Measurements from ENCODE around the gene MOB3B. TPM values are rescaled to one million over a fixed set of nuclear protein-coding genes. Genes with fewer than 3 reads are reported as not detected.

MOB3B gene
- polyA plus RNA-seq, 2 of the 4 experiments (the other 2 are of a cell fraction): 6.0 to 6.4 TPM

- 71% methylated on average over 5 of the region's 5 CpGs for WGBS (ENCODE audit: missing lambda C conversion rate)
- Histone ChIP-seq H3K9me3 (no peaks in the 10 kb centered on the region), H3K4me1 (peaks cover 25% of the 10 kb centered on the region), H3K4me3 (no peak overlapping the region), H3K27ac (no peak overlapping the region), H3K4me2 (no peak overlapping the region)
- POLR2A ChIA-PET: no interaction called here
- CTCF ChIA-PET: interaction anchor here (1.0 to 1.6 kb wide), 4 partner anchors 10 to 161 kb away, joined by 3 read pairs; partner anchors contain the start of gene MOB3B
- ATAC-seq (no peak), DNase-seq (ENCODE audit: low read depth in 1 of 2, low spot score in 1 of 2) (no peak), FAIRE-seq (no peak)
- TF ChIP-seq BCL3 (IDR thresholded peaks at IDR 0.05) (no peak), PHF8 (IDR thresholded peaks at IDR 0.05; ENCODE audit: borderline replicate concordance, low read depth) (no peak), RNF2 (IDR thresholded peaks at IDR 0.05; ENCODE audit: borderline replicate concordance, low read depth) (no peak), JUN (IDR thresholded peaks at IDR 0.05) (no peak), CTCF (IDR thresholded peaks at IDR 0.05) (no peak), USF2 (IDR thresholded peaks at IDR 0.05) (no peak), POLR2A (IDR thresholded peaks at IDR 0.05; ENCODE audit: low read length) (no peak), NPAS2 (CRISPR knock-in tag; IDR thresholded peaks at IDR 0.05; ENCODE audit: borderline replicate concordance) (no peak), REST (IDR thresholded peaks at IDR 0.05) (no peak), CHD4 (IDR thresholded peaks at IDR 0.05; ENCODE audit: borderline replicate concordance) (no peak), GATA3 (IDR thresholded peaks at IDR 0.05; ENCODE audit: borderline replicate concordance) (no peak), EP300 (IDR thresholded peaks at IDR 0.05) (no peak), RARB (CRISPR knock-in tag; IDR thresholded peaks at IDR 0.05) (no peak), HDAC2 (IDR thresholded peaks at IDR 0.05) (no peak)
Observed at GRCh38 chr9:27369591-27369990, 160.0 kb downstream of the MOB3B start.

GRCh38 chr9:27368316-27368985, 161.2 kb downstream of the MOB3B start:
- CTCF ChIA-PET: interaction anchor here (0.6 to 1.6 kb wide), 6 partner anchors 11 to 162 kb away, joined by 3 to 4 read pairs (median 3); no protein-coding TSS in a partner anchor
- ATAC-seq: no peak
- FAIRE-seq: no peak

More at GRCh38 chr9:27368316-27368985, 161.2 kb downstream of the MOB3B start:
- H3K4me1 ChIP-seq: peaks cover 25% of the 10 kb centered on the region
- DNase-seq (ENCODE audit: low read depth in 1 of 2, low spot score in 1 of 2): no peak
- no peak overlapping the region for H3K27ac ChIP-seq
- POLR2A ChIA-PET: no interaction called here
- no peak overlapping the region for H3K4me3 ChIP-seq
- TF ChIP-seq MAFK (IDR thresholded peaks at IDR 0.05; ENCODE audit: partially characterized antibody) (no peak), ZC3H11A (IDR thresholded peaks at IDR 0.05) (no peak), ZSCAN20 (CRISPR knock-in tag; IDR thresholded peaks at IDR 0.05) (no peak), POLR2A (IDR thresholded peaks at IDR 0.05; ENCODE audit: low read length) (no peak), RCOR1 (IDR thresholded peaks at IDR 0.05; ENCODE audit: low read depth, low read length) (no peak), CBX2 (IDR thresholded peaks at IDR 0.05; ENCODE audit: borderline replicate concordance, low read depth) (no peak), TFCP2L1 (CRISPR knock-in tag; IDR thresholded peaks at IDR 0.05) (no peak)
- 70% methylated on average over 7 of the region's 7 CpGs for WGBS (ENCODE audit: missing lambda C conversion rate)
- no peaks in the 10 kb centered on the region for H3K9me3 ChIP-seq
- H3K4me2 ChIP-seq: no peak overlapping the region
